ENCODE results near the gene CFHR5.
"Not testable (repeated sequence)": the region's sequence is repeated elsewhere in the genome, so short reads cannot be mapped to it uniquely, and the experiment has no call there.

The CFHR5 gene

DNA sequence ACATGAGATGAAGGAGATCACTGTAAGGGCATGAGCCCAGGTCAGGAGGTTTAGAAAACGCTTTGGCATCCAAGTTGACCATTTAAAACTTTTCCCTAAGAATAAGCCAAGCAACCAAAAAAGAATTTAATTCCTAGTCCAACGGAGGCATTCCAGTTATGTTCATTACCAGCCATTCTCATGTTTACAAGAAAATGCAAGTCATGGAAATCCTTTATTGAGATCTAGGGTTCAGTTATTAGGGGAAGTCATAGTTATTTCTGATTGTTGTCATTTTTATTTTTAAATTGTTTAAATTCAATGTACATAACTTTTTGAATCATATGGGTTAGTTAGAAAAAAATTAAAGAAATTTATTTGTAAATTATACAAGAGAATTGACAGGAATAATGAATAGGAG lies 24.5 kb downstream of the CFHR5 start:
- Mint-ChIP-seq H3K36me3 (no peaks in the 10 kb centered on the region), H3K27ac (no peak overlapping the region), H3K4me3 (no peak overlapping the region), H3K9me3 (no peaks in the 10 kb centered on the region), H3K4me1 (no peaks in the 10 kb centered on the region)
- ATAC-seq (no peak), DNase-seq (ENCODE audit: low spot score in 2 of 2) (no peak)

DNA sequence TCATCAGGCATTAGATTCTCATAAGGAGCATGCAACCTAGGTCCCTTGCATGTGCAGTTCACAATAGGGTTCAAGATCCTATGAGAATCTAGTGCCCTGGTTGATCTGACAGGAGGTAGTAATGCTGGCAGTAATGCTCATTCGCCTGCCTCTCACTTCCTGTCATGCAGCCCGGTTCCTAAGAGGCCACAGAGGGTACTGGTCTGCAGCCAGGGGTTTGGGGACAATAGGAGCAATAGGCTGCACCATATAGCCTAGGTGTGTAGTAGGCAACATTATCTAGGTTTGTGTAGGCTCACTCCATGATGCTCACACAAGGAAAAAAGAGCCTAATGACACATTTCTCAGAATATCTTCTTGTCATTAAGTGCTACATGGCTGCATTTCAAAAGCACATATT lies 25.8 kb downstream of the CFHR5 start:
- Mint-ChIP-seq H3K27ac (no peak overlapping the region), H3K4me3 (no peak overlapping the region), H3K4me1 (no peaks in the 10 kb centered on the region), H3K36me3 (no peaks in the 10 kb centered on the region), H3K9me3 (no peaks in the 10 kb centered on the region)
- ATAC-seq = peak; percentile 37
- DNase-seq (ENCODE audit: low spot score in 2 of 2) = no peak

- no peak overlapping the region for H3K27ac Mint-ChIP-seq
Measured at GRCh38 chr1:197008861-197009260, 31.5 kb downstream of the CFHR5 start.

DNA sequence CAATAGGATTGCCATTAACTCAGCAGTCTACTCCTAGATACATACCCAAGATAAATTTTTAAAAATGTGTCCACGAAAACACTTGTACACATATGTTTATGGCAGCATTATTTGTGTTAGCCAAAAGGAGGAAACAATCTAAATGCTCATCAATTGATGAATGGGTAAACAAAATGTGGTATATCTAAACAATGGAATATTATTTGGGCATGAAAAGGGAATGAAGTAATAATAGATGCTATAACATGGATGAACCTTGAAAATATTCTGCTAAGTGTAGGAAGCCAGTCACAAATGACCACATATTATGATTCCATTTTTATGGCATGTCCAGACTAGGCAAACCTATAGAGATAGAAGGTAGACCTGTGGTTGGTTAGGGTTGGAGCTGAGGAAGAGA lies 34.3 kb downstream of the CFHR5 start:
- Mint-ChIP-seq H3K4me1 (no peaks in the 10 kb centered on the region), H3K27ac (no peak overlapping the region), H3K36me3 (no peaks in the 10 kb centered on the region), H3K9me3 (peaks cover 8% of the 10 kb centered on the region), H3K4me3 (no peak overlapping the region)
- no peak for ATAC-seq
- DNase-seq (ENCODE audit: low spot score in 2 of 2) = no peak

More at GRCh38 chr1:197008861-197009260, 31.5 kb downstream of the CFHR5 start:
- H3K36me3 Mint-ChIP-seq = no peaks in the 10 kb centered on the region
- no peak overlapping the region for H3K4me3 Mint-ChIP-seq
- H3K4me1 Mint-ChIP-seq = no peaks in the 10 kb centered on the region
- H3K9me3 Mint-ChIP-seq = peaks cover 8% of the 10 kb centered on the region
- no peak for ATAC-seq
- no peak for DNase-seq (ENCODE audit: low spot score in 2 of 2)

- no peaks in the 10 kb centered on the region for H3K4me1 Mint-ChIP-seq
- no peaks in the 10 kb centered on the region for H3K36me3 Mint-ChIP-seq
- no peak overlapping the region for H3K4me3 Mint-ChIP-seq
- ATAC-seq = no peak
- DNase-seq (ENCODE audit: low spot score in 2 of 2) = no peak
- H3K9me3 Mint-ChIP-seq = peaks cover 8% of the 10 kb centered on the region
- no peak overlapping the region for H3K27ac Mint-ChIP-seq
Measured at GRCh38 chr1:197013234-197013633, 35.9 kb downstream of the CFHR5 start.

- Mint-ChIP-seq H3K4me1 (no peaks in the 10 kb centered on the region), H3K36me3 (no peaks in the 10 kb centered on the region), H3K27ac (no peak overlapping the region), H3K4me3 (no peak overlapping the region), H3K9me3 (peaks cover 2% of the 10 kb centered on the region)
- DNase-seq (ENCODE audit: low spot score in 2 of 2) = no peak
- no peak for ATAC-seq
Measured at GRCh38 chr1:197016751-197017150, 39.4 kb downstream of the CFHR5 start.

DNA sequence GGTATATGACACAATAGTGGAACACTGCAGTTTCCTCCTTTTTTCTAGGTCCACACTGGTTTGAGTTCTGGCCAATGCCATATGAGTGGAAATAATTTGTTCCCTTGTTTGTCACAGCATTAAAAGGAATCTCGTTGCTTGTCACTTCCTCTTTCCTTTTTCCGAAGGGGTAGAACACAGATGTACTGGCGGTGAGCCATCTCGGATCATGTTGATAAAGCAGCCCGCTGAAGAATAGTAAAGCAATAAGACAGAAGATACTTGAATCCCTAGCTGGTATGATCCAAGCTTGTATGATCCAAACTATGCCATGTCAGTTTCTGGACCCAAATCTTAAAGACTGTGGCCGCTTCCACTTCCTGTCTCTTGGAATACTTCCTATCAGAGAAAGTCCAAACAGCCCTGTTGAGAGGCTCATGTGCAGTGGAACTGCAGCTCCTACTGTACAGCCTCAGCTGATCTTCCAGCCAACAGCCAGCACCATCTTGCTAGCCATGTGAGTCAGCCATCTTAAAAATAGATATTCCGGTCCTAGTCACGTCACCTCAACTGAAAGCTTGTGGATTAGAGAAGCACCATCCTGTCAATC lies 40.3 kb downstream of the CFHR5 start:
- Mint-ChIP-seq H3K27ac (no peak overlapping the region), H3K36me3 (no peaks in the 10 kb centered on the region), H3K4me1 (no peaks in the 10 kb centered on the region), H3K4me3 (no peak overlapping the region), H3K9me3 (no peaks in the 10 kb centered on the region)
- no peak for DNase-seq (ENCODE audit: low spot score in 2 of 2)
- no peak for ATAC-seq

- DNase-seq (ENCODE audit: low spot score in 2 of 2) (no peak), ATAC-seq (no peak)
- Mint-ChIP-seq H3K27ac (no peak overlapping the region), H3K36me3 (no peaks in the 10 kb centered on the region), H3K9me3 (no peaks in the 10 kb centered on the region), H3K4me3 (no peak overlapping the region), H3K4me1 (no peaks in the 10 kb centered on the region)
Measured at GRCh38 chr1:197021716-197022115, 44.4 kb downstream of the CFHR5 start.

DNA sequence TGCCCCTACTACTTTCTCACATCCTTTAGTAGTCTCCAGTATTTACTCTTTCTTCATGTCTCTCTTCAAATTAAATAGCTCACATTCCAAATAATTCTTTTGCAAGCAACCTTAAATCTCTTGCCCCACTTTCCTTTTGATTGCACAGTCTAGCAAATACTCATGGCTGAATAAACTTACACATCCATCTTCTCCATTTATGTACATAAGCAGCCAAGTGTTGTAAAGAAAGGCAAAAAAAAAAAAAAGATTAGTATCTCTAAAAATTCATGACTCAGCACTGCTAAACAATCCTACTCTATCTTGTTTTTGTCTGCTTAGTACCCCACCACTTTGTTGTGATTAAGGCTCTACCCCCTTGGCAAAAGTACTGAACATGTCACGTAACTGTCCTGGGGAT lies 47.1 kb downstream of the CFHR5 start:
- Mint-ChIP-seq H3K4me3 (no peak overlapping the region), H3K9me3 (no peaks in the 10 kb centered on the region), H3K4me1 (no peaks in the 10 kb centered on the region), H3K27ac (no peak overlapping the region), H3K36me3 (no peaks in the 10 kb centered on the region)
- no peak for DNase-seq (ENCODE audit: low spot score in 2 of 2)
- ATAC-seq = no peak

- H3K4me3 Mint-ChIP-seq = no peak overlapping the region
- no peak for ATAC-seq
- H3K9me3 Mint-ChIP-seq = no peaks in the 10 kb centered on the region
- DNase-seq (ENCODE audit: low spot score in 2 of 2) = no peak
- H3K27ac Mint-ChIP-seq = no peak overlapping the region
- no peaks in the 10 kb centered on the region for H3K4me1 Mint-ChIP-seq
- H3K36me3 Mint-ChIP-seq = no peaks in the 10 kb centered on the region
Measured at GRCh38 chr1:197027359-197027758, 50.0 kb downstream of the CFHR5 start.

- Mint-ChIP-seq H3K27ac (no peak overlapping the region), H3K4me3 (no peak overlapping the region), H3K9me3 (no peaks in the 10 kb centered on the region), H3K36me3 (no peaks in the 10 kb centered on the region), H3K4me1 (no peaks in the 10 kb centered on the region)
- DNase-seq (ENCODE audit: low spot score in 2 of 2) (no peak), ATAC-seq (no peak)
Measured at GRCh38 chr1:197029749-197030148, 52.4 kb downstream of the CFHR5 start.

GRCh38 chr1:197034631-197035339 lies 57.4 kb downstream of the CFHR5 start:
- H3K4me3 Mint-ChIP-seq; H3K4me1 Mint-ChIP-seq; H3K9me3 Mint-ChIP-seq; DNase-seq (ENCODE audit: low spot score in 2 of 2); H3K36me3 Mint-ChIP-seq; ATAC-seq; H3K27ac Mint-ChIP-seq: not testable (repeated sequence)

- H3K27ac Mint-ChIP-seq = no peak overlapping the region
- no peaks in the 10 kb centered on the region for H3K9me3 Mint-ChIP-seq
- H3K36me3 Mint-ChIP-seq = no peaks in the 10 kb centered on the region
- ATAC-seq (no peak), DNase-seq (ENCODE audit: low spot score in 2 of 2) (no peak)
- H3K4me1 Mint-ChIP-seq = no peaks in the 10 kb centered on the region
- H3K4me3 Mint-ChIP-seq = no peak overlapping the region
Measured at GRCh38 chr1:197036861-197037260, 59.5 kb downstream of the CFHR5 start.

DNA sequence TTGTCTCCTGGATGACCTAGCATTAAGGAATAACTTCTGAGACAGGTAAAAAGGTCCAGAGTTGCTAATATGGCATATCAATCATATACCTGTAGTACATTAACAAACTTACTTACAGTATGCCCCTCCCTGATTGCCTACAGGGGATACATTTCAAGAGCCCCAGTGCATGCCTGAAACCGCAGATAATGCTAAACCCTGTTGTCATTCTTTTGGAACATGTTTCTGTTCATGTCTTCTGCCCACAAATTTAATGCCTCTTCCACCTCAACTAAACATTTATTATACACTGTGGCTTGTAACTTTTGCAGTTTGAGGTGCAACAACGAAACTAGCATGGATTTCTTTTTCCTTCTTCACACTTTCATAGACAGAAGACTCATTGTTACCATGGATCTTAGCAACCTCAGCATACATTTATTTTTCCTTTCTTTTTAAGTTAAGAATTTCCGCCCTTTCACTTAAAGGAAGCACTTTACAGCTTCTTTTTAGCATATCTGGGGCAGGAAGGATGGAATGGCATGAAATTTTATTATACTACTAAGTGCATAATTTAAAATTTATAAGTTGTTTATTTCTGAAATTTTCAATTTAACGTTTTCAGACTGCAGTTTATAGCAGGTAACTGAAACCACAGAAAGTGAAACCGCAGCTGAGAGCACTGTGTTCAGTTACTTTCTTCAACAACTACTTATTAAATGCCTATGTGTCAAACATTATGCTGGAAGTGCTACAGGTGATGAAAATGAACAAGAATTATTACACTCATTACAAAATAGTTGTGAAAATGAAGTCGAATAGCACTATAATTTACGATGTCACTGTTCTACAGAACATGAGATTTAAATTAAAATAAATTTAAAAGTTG lies 64.4 kb downstream of the CFHR5 start:
- ATAC-seq (no peak), DNase-seq (ENCODE audit: low spot score in 2 of 2) (no peak)
- Mint-ChIP-seq H3K36me3 (no peaks in the 10 kb centered on the region), H3K9me3 (no peaks in the 10 kb centered on the region), H3K27ac (no peak overlapping the region), H3K4me3 (no peak overlapping the region), H3K4me1 (no peaks in the 10 kb centered on the region)

GRCh38 chr1:197042676-197043341 lies 65.5 kb downstream of the CFHR5 start:
- H3K36me3 Mint-ChIP-seq = no peaks in the 10 kb centered on the region
- DNase-seq (ENCODE audit: low spot score in 2 of 2) (no peak), ATAC-seq (no peak)

More at GRCh38 chr1:197042676-197043341, 65.5 kb downstream of the CFHR5 start:
- Mint-ChIP-seq H3K4me1 (no peaks in the 10 kb centered on the region), H3K4me3 (no peak overlapping the region), H3K9me3 (no peaks in the 10 kb centered on the region), H3K27ac (no peak overlapping the region)
